Mononuclear cell (primary cell): ENCODE data around the gene BMP6. TPM values are rescaled to one million over a fixed set of nuclear protein-coding genes. Genes with fewer than 3 reads are reported as not detected.

Experiments used
- H3K27me3 ChIP-seq: 2 replicates; pipeline ENCODE4 v1.6.0; 2011; ENCODE audit warnings: low read length, control low read depth; ENCODE audit not compliant: insufficient read depth
- H3K4me1 ChIP-seq: 2 replicates; pipeline ENCODE4 v1.5.1; 2011; ENCODE audit warnings: mild to moderate bottlenecking, low read length, control low read depth; ENCODE audit not compliant: insufficient read depth
- H3K4me3 ChIP-seq: 2 replicates; pipeline ENCODE4 v1.5.1; 2011; ENCODE audit warnings: mild to moderate bottlenecking, low read length, moderate library complexity
- H3K9me3 ChIP-seq: 2 replicates; pipeline ENCODE4 v1.5.1; 2011; ENCODE audit warnings: low read depth, mild to moderate bottlenecking, control low read depth, low read length
- total RNA-seq: library from RNA; depleted of rRNA; stranded (reverse); fragments of >200 nt; gene quantifications from one replicate; pipeline ENCODE4 v1.2.3, GENCODE V29; 2012

Gene BMP6
- 7.7 TPM for total RNA-seq

- Histone ChIP-seq H3K4me1 (peaks cover 31% of the 10 kb centered on the region), H3K4me3 (peak within 1 kb of the TSS; percentile 33)
Observed at GRCh38 chr6:7725849-7726415, at the start of gene BMP6. Gene BMP6 (plus strand): TSS chr6:7726099. CDS start chr6:7726956, 857 bp downstream.

GRCh38 chr6:7677229-7677628, 48.7 kb upstream of the BMP6 start:
- Histone ChIP-seq H3K9me3 (no peaks in the 10 kb centered on the region), H3K4me3 (no peak overlapping the region), H3K4me1 (no peaks in the 10 kb centered on the region), H3K27me3 (no peaks in the 10 kb centered on the region)

More at GRCh38 chr6:7725849-7726415, at the start of gene BMP6:
- Histone ChIP-seq H3K27me3 (peaks cover 73% of the 10 kb centered on the region), H3K9me3 (no peaks in the 10 kb centered on the region)

GRCh38 chr6:7680393-7681075, 45.4 kb upstream of the BMP6 start:
- no peaks in the 10 kb centered on the region for H3K27me3 ChIP-seq
- no peaks in the 10 kb centered on the region for H3K4me1 ChIP-seq
- no peaks in the 10 kb centered on the region for H3K9me3 ChIP-seq
- no peak overlapping the region for H3K4me3 ChIP-seq

GRCh38 chr6:7681449-7681848, 44.5 kb upstream of the BMP6 start:
- H3K4me1 ChIP-seq = no peaks in the 10 kb centered on the region
- H3K9me3 ChIP-seq = no peaks in the 10 kb centered on the region
- H3K27me3 ChIP-seq = no peaks in the 10 kb centered on the region
- H3K4me3 ChIP-seq = no peak overlapping the region

- H3K4me3 ChIP-seq = no peak overlapping the region
- H3K4me1 ChIP-seq = no peaks in the 10 kb centered on the region
- H3K27me3 ChIP-seq = no peaks in the 10 kb centered on the region
- no peaks in the 10 kb centered on the region for H3K9me3 ChIP-seq
Observed at GRCh38 chr6:7684076-7684475, 41.8 kb upstream of the BMP6 start.

- no peaks in the 10 kb centered on the region for H3K4me1 ChIP-seq
- no peaks in the 10 kb centered on the region for H3K27me3 ChIP-seq
- no peaks in the 10 kb centered on the region for H3K9me3 ChIP-seq
- H3K4me3 ChIP-seq = no peak overlapping the region
Observed at GRCh38 chr6:7684843-7685242, 41.1 kb upstream of the BMP6 start.

- H3K4me3 ChIP-seq = no peak overlapping the region
- no peaks in the 10 kb centered on the region for H3K27me3 ChIP-seq
- H3K4me1 ChIP-seq = no peaks in the 10 kb centered on the region
- H3K9me3 ChIP-seq = no peaks in the 10 kb centered on the region
Observed at GRCh38 chr6:7685276-7685675, 40.6 kb upstream of the BMP6 start.

GRCh38 chr6:7687145-7688111, 38.5 kb upstream of the BMP6 start:
- Histone ChIP-seq H3K9me3 (no peaks in the 10 kb centered on the region), H3K4me1 (no peaks in the 10 kb centered on the region), H3K4me3 (no peak overlapping the region), H3K27me3 (no peaks in the 10 kb centered on the region)

- no peaks in the 10 kb centered on the region for H3K27me3 ChIP-seq
- no peaks in the 10 kb centered on the region for H3K9me3 ChIP-seq
- H3K4me3 ChIP-seq = no peak overlapping the region
- no peaks in the 10 kb centered on the region for H3K4me1 ChIP-seq
Observed at GRCh38 chr6:7691021-7691420, 34.9 kb upstream of the BMP6 start.

GRCh38 chr6:7691675-7692452, 34.0 kb upstream of the BMP6 start:
- no peaks in the 10 kb centered on the region for H3K9me3 ChIP-seq

GRCh38 chr6:7692453-7692784, 33.5 kb upstream of the BMP6 start:
- peaks cover 4% of the 10 kb centered on the region for H3K4me1 ChIP-seq
- H3K9me3 ChIP-seq = no peaks in the 10 kb centered on the region
- H3K27me3 ChIP-seq = no peaks in the 10 kb centered on the region
- no peak overlapping the region for H3K4me3 ChIP-seq

More at GRCh38 chr6:7691675-7692452, 34.0 kb upstream of the BMP6 start:
- Histone ChIP-seq H3K4me3 (no peak overlapping the region), H3K27me3 (no peaks in the 10 kb centered on the region), H3K4me1 (no peaks in the 10 kb centered on the region)

GRCh38 chr6:7693827-7694226, 32.1 kb upstream of the BMP6 start:
- H3K4me1 ChIP-seq = peaks cover 11% of the 10 kb centered on the region
- H3K9me3 ChIP-seq = no peaks in the 10 kb centered on the region
- no peak overlapping the region for H3K4me3 ChIP-seq
- no peaks in the 10 kb centered on the region for H3K27me3 ChIP-seq

- no peaks in the 10 kb centered on the region for H3K9me3 ChIP-seq
Observed at GRCh38 chr6:7696061-7696460, 29.8 kb upstream of the BMP6 start.

GRCh38 chr6:7697432-7697819, 28.5 kb upstream of the BMP6 start:
- H3K4me3 ChIP-seq = no peak overlapping the region
- H3K9me3 ChIP-seq = no peaks in the 10 kb centered on the region
- peaks cover 11% of the 10 kb centered on the region for H3K4me1 ChIP-seq
- H3K27me3 ChIP-seq = no peaks in the 10 kb centered on the region

More at GRCh38 chr6:7696061-7696460, 29.8 kb upstream of the BMP6 start:
- no peak overlapping the region for H3K4me3 ChIP-seq
- H3K4me1 ChIP-seq = peaks cover 11% of the 10 kb centered on the region
- H3K27me3 ChIP-seq = no peaks in the 10 kb centered on the region
